AG09309 (cell line): Measurements from ENCODE around the gene MDM2.

Experiments used
- DNase-seq: peaks from one replicate; pipeline ENCODE4 v3.0.0-alpha.2; 2010; ENCODE audit warnings: low read depth
- H3K4me3 ChIP-seq: 2 replicates; pipeline ENCODE4 v1.5.1; 2011; ENCODE audit warnings: mild to moderate bottlenecking, low read depth, low read length, moderate library complexity; ENCODE audit not compliant: control insufficient read depth
- CTCF ChIP-seq: IDR thresholded peaks from 2 replicates; pipeline ENCODE4 v1.5.1; 2011; ENCODE audit warnings: mild to moderate bottlenecking, low read depth, low read length, inconsistent platforms; ENCODE audit not compliant: insufficient read depth, control insufficient read depth; ENCODE audit errors: missing control alignments

Gene MDM2

GRCh38 chr12:68887641-68888040 is 79.7 kb downstream of the MDM2 start:
- TF ChIP-seq CTCF, result no peak
- no peak for DNase-seq
- no peak overlapping the region for H3K4me3 ChIP-seq

GRCh38 chr12:68888243-68888642 is 80.3 kb downstream of the MDM2 start:
- TF ChIP-seq CTCF, result no peak
- no peak for DNase-seq
- no peak overlapping the region for H3K4me3 ChIP-seq

- DNase-seq, result no peak
- no peak for TF ChIP-seq CTCF
- H3K4me3 ChIP-seq, result no peak overlapping the region
Observed at GRCh38 chr12:68890701-68891113, 82.7 kb downstream of the MDM2 start.

- H3K4me3 ChIP-seq, result no peak overlapping the region
- no peak for DNase-seq
- no peak for TF ChIP-seq CTCF
Observed at GRCh38 chr12:68891141-68891540, 83.2 kb downstream of the MDM2 start.

DNA sequence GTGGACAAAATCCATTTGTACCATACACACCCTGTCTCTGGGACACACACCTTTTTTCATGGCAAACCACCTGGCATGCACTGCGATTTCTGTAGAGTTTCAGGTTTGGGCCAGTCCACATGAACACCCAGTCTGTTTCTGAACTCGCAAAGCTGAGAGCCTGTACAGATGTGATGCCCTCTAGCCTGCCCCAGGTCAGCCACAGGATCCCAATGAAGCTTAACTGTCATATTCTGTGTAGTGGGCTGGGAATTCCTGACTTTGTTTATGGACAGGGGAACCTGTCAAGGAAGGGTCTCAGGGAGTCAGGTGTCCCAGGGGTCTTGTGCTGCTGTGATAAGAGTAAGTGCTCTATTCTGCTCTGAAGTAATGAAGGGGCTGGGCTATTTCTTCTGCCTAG is 85.2 kb downstream of the MDM2 start:
- TF ChIP-seq CTCF, result no peak
- no peak for DNase-seq
- no peak overlapping the region for H3K4me3 ChIP-seq

DNA sequence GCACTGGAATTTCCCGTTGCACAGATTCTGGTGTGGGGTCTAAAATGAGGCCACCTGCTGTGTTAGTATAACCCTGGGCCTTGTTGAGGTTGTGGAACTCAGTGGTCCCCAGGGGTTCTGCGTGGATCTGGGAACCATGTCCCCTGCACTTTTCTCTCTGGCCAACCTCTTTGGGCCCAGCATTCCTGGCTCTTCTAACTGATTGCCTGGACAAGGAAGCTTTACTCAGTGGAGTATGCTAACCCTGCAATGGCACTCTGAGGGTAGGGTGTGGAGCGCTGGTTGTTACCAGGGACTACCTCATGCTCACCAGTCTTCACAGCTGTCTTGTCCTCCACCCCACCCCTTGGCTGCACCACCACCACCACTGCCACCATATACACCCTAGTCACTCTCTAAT is 85.8 kb downstream of the MDM2 start:
- H3K4me3 ChIP-seq, result no peak overlapping the region
- TF ChIP-seq CTCF, result no peak
- no peak for DNase-seq

DNA sequence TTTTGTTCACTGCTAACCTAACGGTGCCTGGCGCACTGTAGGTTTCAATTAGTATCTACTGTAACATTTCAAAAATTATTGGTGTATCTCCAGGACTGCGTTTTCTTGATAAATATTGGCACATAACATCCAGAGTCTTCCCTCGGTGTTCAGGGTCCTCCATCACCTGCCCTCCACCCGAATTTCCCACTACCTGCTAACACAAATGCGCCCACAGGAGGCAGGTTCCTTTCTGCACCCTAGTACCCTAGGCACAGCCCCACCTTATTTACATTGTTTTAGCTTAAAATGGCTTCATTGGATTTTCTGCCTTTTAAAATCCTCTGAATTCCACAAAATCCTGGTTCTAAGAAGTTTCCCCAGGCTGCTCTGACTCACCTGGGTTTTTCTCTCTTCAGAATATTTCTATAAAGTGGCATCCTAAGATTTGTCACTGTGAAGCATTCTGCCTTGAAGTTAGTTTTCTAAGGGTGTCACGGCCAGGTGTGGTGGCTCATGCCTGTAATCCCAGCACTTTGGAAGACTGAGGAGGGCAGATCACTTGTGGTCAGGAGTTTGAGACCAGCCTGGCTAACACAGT is 86.4 kb downstream of the MDM2 start:
- no peak for TF ChIP-seq CTCF
- H3K4me3 ChIP-seq, result no peak overlapping the region
- no peak for DNase-seq
